Left ventricle myocardium superior (tissue), 1 donor: ENCODE results near the gene C1QA. TPM values are rescaled to one million over a fixed set of nuclear protein-coding genes. Genes with fewer than 3 reads are reported as not detected.

Source experiments
- ATAC-seq: fragments of 200-7000 bp; cut with Tn5 transposase; one replicate; pipeline ENCODE4 v1.9.1; 2020; ENCODE audit warnings: mild to moderate bottlenecking, moderate library complexity
- DNase-seq: peaks from one replicate; pipeline ENCODE4 v3.0.0-alpha.2; 2020
- intact Hi-C: fragments of 100-400 bp; cut with micrococcal nuclease; formaldehyde crosslinking; loops from one replicate; pipeline ENCODE4 v1.11.0; 2022
- total RNA-seq: library from RNA; stranded (reverse); fragmentation: NEBNext Ultra II Directional; extraction: Animal tissue kit (Norgen Biotek cat#: 25700); gene quantifications from one replicate; pipeline ENCODE4 v1.2.1, GENCODE V29; 2021
- donor health status: DM: no; HTN: yes; CAD: no; lungs with severe emphysema.

C1QA gene
- total RNA-seq, 1 donor from 2014 or later = 86.5 TPM

DNA sequence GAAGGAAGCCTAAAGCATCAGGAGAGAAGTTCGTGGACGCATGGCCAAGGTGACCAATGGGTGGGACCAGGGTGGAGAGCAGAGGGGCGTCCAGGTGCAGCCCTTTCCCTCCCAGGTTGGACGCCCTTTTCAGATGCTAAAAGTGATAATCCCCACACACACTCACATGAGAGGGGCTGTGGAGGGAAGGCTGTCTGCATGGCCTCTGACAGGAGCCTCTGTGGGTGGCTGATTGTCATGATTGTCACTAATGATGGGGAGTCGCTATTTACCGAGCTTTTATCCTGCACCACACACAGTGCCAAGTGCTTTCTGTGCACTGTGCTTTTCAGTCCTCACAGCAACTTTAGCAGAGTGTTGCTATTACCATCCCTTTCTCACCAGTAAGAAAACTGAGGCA is 27.1 kb upstream of the C1QA start:
- no peak for DNase-seq
- ATAC-seq = no peak
- intact Hi-C loops = no loop called here

GRCh38 chr1:22611530-22611947 is 24.9 kb upstream of the C1QA start:
- intact Hi-C loops = no loop called here
- ATAC-seq (peak; percentile 58), DNase-seq (peak; percentile 72)

DNA sequence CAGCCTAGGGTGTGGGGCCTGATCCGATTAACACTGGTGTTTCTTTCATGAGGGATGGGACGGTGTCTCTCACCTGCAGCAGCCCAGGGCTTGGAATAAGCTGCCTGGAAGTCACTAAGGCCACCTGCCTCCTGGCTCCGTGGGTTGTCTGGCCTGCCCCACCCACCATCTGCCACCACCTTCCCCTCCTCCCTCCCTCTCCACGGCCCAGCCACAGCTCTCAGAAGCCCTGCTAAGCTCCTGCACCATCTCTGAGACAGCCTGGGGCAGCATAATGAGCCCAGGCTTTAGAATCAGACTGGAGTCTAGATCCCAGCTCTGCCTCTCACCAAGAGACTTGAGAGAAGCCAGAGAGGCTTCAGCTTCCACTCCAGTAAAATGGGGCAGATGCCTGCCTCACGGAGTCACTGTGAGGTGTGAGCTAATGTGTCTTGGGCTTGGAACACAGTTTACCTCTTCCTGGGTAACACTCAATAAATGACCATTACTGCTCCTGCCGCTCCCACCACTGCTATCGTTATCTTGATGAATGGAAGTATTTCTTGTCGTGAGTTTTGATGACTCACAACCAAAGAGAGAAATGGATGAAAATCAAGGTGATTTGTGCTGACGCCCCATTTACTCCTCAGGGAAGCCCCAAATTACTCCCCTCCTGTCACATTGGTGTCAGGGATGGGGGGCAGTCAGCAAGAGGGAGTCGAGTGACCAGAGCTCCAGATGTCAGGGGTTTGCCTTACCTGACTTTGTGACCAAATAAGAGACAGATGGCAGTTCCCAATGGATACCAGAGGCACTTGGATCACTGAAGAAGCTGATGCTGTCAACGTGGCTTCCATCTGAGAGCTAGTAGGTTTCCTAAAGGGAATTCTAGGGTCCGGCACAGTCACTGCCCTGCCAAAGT is 23.5 kb upstream of the C1QA start:
- intact Hi-C loops = no loop called here
- ATAC-seq (no peak), DNase-seq (no peak)

DNA sequence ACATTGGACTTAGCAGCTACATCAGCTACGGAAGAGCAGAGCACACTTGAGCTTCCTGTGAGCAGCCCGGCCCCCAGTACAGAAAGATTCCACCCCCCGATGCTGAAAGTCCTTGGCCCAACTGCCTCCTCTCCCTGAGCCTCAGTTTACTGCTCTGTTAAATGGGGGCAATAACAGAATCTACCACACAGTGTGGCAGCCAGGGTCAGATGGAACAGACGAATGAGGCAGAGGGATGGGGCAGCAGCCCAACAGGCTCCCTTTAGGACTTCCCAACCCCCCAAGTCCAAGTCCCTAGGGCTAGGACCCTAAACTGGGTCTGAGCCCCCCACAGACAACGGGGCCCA is 22.9 kb upstream of the C1QA start:
- no peak for ATAC-seq
- intact Hi-C loops = no loop called here
- DNase-seq = no peak

- DNase-seq (no peak), ATAC-seq (no peak)
- intact Hi-C loops = no loop called here
These were observed 22.5 kb upstream of the C1QA start for GRCh38 chr1:22613951-22614350.

- DNase-seq (no peak), ATAC-seq (no peak)
- intact Hi-C loops = no loop called here
These were observed 20.5 kb upstream of the C1QA start for GRCh38 chr1:22615886-22616285.

DNA sequence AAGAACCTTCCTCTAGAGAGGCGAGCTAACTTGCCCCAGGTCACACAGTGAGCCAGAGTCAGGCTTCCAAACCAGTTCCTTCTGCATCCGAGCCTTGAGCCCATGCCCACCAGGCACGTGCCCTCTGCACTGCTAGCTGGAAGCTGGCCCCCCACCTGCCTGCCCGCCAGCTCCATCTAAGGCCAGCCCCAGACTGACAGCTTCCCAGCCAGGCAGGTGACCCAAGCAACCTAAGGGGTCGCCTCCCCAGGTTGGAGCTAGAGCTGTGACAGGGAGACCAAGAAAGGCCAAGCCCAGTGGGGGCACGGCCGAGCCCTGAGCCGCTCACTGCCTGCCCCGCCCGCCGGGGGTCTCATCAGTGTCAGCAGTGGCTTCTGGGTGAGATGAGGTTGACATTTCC is 19.9 kb upstream of the C1QA start:
- DNase-seq (no peak), ATAC-seq (no peak)
- intact Hi-C loops = no loop called here

DNA sequence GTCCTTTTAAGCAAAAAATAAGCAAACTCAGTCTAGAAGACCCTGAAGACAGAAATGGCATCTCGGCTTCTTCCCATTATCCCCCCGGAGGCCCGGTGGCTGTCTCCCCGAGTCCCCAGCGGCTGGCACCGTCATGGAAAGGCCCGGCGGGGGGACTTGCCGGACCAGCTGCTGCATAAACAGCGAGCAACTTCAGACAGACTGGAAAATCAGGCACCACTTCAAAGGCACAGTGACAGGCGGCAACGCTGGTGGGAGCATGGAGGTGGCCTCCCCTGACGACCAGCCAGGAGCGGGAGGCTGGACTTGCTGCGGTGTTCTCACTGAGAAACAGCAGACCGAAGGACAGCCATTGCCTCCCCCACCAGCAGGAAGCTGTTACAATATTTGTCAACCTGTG is 18.4 kb upstream of the C1QA start:
- intact Hi-C loops = no loop called here
- no peak for ATAC-seq

GRCh38 chr1:22619252-22619651 is 17.2 kb upstream of the C1QA start:
- no peak for DNase-seq
- no peak for ATAC-seq
- intact Hi-C loops = no loop called here

More for the DNA sequence above, 18.4 kb upstream of the C1QA start:
- DNase-seq = no peak

DNA sequence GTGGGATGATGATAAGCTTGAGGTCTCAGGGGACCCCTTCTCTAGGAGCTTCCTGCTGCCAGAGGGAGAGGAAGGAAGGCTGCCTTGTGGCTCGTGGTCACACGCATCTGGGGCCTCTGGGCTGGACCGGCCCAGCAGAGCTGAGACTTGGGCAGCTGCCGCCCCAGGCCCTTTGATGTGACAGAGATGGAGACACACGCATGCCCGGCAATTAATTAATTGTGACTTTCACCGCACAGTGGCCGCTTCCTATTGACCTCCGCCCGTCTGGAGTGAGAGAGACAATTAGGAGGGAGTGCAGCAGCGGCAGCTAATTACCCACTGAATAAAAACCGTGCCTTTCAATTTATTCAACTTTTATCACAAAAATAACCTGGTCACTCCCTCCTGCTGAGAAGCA is 16.6 kb upstream of the C1QA start:
- DNase-seq = no peak
- ATAC-seq = no peak
- intact Hi-C loops = no loop called here

DNA sequence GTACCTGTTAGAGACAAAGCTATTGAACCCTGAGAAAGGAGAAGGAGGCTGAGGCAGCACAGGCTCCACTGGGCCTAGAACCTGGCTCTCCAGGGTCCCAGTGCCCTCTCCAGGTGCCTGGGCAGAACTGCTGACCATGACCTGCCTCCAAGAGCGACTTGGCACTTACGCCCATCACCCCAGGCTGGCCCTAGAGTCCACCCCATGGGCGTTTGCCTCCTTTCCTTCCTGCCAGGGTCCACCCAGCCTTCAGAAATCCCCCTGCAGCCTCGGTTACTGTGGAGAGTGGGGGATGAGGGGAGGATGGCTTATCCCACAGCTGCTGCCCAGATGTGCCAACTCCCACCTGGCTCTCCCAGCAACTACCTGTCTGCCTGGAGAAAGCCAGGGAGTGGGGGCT is 14.7 kb upstream of the C1QA start:
- no peak for ATAC-seq
- no peak for DNase-seq
- intact Hi-C loops = no loop called here

- intact Hi-C loops = no loop called here
- DNase-seq (no peak), ATAC-seq (no peak)
These were observed 11.0 kb upstream of the C1QA start for GRCh38 chr1:22625262-22625925.

GRCh38 chr1:22626237-22627157 is 9.9 kb upstream of the C1QA start:
- intact Hi-C loops = no loop called here
- no peak for ATAC-seq
- DNase-seq = no peak

- no peak for DNase-seq
- intact Hi-C loops = no loop called here
These were observed 9.1 kb upstream of the C1QA start for GRCh38 chr1:22627331-22627730.

DNA sequence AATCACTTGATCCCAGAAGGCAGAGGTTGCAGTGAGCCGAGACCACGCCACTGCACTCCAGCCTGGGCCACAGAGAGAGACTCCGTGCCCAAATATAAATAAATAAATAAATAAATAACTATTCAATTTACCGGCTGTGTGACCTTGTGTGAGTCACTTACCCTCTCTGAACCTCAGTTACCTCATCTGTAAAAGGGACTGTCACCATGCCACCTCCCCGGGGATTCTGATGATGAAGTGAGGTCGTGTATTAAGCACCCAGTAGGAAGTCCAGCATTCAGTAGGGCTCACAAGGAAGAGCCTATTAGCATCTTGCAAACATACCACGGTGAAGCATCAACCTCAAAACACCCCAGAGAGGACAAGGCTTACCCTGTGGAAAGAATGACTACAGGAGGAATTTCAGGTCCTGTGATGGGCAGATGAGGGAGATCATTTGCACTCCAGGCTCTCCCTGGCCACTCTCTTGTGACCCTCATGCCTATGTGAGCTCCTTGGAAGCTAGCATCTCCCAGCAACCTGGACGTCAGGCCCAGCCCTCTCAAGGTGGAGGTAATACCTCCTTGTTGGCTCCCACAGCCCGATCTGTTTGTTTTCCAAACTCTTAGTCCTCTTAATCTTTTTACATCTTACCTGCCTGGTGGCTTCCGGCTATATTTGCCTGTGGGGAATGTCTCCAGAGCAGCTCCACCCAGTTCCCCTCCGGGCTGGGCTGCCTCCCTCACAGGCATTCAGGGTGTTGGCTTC is 7.6 kb upstream of the C1QA start:
- ATAC-seq = no peak
- DNase-seq = no peak
- intact Hi-C loops = no loop called here

More at GRCh38 chr1:22627331-22627730, 9.1 kb upstream of the C1QA start:
- ATAC-seq = no peak

DNA sequence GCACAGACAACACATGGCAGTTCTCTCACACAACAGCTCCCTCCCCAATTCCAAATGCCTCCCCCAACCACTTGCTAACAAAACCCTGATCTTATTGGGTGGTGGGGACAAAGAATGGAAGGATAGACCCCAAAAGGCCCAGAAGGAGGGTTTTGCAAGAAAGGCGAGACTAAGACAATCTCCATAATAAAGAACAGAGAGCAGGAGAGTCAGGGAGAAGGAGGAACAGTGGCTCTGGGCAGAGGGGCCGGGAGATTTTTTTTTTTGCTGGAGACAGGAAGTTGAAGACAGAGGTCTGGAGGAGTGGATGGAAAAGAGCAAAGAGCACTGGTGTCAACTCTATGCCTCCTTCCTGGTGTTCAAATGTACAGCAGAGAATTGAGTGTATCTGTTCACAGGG is 6.5 kb upstream of the C1QA start:
- ATAC-seq = no peak
- intact Hi-C loops = loop anchor here (10.0 kb wide), 1 partner anchor 205 kb away; no protein-coding TSS in a partner anchor
- DNase-seq = no peak

DNA sequence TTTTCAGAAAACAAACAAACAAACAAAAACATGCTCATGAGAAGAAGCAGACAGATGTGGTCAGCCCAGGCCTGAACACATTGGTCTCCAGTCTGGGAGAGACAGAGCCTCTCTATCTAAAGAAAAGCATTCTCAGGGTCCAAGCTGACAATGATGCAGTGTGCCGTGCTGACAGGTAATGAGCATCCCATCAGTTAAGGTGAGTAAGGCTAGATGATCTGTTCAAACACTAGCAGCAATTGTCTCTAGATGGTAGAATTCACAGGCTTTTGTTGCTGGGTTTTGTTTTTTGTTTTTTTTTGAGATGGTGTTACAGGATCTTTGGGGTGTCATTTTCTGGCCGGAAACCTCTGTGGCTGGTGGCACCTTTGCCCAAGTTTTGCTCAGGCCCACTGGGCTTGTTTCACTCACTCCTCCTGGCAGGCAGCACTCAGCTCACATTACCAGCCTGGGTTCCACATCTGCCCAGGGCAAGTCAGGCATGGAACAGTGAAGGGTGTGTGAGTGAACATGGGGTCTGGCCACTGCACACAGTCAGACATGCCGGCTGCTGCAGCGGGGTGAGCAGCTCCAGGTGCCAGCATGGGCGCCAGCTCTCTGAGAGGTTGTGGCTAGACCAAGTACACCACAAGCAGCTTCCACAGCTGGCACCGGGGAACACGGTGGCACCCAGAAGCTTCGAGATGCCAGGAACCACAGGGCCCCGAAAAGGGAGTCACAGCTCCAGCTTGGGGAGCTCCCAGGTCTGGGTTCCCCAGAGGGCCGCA is 2.5 kb upstream of the C1QA start:
- intact Hi-C loops = loop anchor here (10.0 kb wide), 1 partner anchor 209 kb away; no protein-coding TSS in a partner anchor
- ATAC-seq = no peak
- no peak for DNase-seq

- intact Hi-C loops = loop anchor here (10.0 kb wide), 1 partner anchor 211 kb away; no protein-coding TSS in a partner anchor
- peak; percentile 60 for DNase-seq
- ATAC-seq = peak; percentile 57
These were observed 992 bp upstream of the C1QA start for GRCh38 chr1:22635436-22635835.
